Thoracic aorta (tissue), 2 donors: ENCODE results near the gene DIS3L2. TPM values are rescaled to one million over a fixed set of nuclear protein-coding genes. Genes with fewer than 3 reads are reported as not detected.

Experiments used
- ATAC-seq: fragments of 150-250 bp; one replicate; pipeline ENCODE4 v1.8.0; 2017; ENCODE audit warnings: low read depth; ENCODE audit not compliant: insufficient number of reproducible peaks, low FRiP score
- DNase-seq: peaks from one replicate; pipeline ENCODE4 v3.0.0-alpha.2; 2020; ENCODE audit warnings: low spot score
- H3K27ac ChIP-seq, 2 donors: fragments of 200-600 bp; sonication (generic); 1 replicate in 1 of 2; 2 replicates in 1 of 2; pipeline ENCODE4 v1.5.1; 2016; ENCODE audit warnings: mild to moderate bottlenecking in 2 of 2, moderate library complexity in 2 of 2
- H3K27me3 ChIP-seq: fragments of 200-600 bp; sonication (generic); replicated peaks from 2 replicates; pipeline ENCODE4 v1.6.0; 2016; ENCODE audit warnings: mild to moderate bottlenecking; ENCODE audit not compliant: insufficient read depth
- H3K36me3 ChIP-seq: fragments of 200-600 bp; sonication (generic); one replicate; pipeline ENCODE4 v1.5.1; 2016
- H3K4me1 ChIP-seq, 2 donors: fragments of 200-600 bp; sonication (generic); 1 replicate in 1 of 2; 2 replicates in 1 of 2; pipeline versions ENCODE4 v1.5.1 to v1.6.0; 2016; ENCODE audit warnings: low read depth in 2 of 2, mild to moderate bottlenecking in 1 of 2; ENCODE audit not compliant: control insufficient read depth in 1 of 2
- H3K4me3 ChIP-seq: fragments of 200-600 bp; sonication (generic); 2 replicates; pipeline ENCODE4 v1.5.1; 2016; ENCODE audit warnings: mild to moderate bottlenecking
- H3K9me3 ChIP-seq: fragments of 200-600 bp; sonication (generic); 2 replicates; pipeline ENCODE4 v1.5.1; 2016
- total RNA-seq, 2 donors: library from RNA; depleted of rRNA; stranded (reverse); fragments of >200 nt; gene quantifications; one replicate each; pipeline versions ENCODE4 v1.1.0 to v1.2.3, GENCODE V29; 2016
- TF ChIP-seq, protein P1 (sequence below): fragments of 200-600 bp; sonication (generic); IDR thresholded peaks from one replicate; pipeline ENCODE4 v1.5.1; 2019; ENCODE audit warnings: antibody characterized with exemption

Gene DIS3L2
- total RNA-seq, 2 donors from 2014 or later: 26.4 to 32.5 TPM

DNA sequence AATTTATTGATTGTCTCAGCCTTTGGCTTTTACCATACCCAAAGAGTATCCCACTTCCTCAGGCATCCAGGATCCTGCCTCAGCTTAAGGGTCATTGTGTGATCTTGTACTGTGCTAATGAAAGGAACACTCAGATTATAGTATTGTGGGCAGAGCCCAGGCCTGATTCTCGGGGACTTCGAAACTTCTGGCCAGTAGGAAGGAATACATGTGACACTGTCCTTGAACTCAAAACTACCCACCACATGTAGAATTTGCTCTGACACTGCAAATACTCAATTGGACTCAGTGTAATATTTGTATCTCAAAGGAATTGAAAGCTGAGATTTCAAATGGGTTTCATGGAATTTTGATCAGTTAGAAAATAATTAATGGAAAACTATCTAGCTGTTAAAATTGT lies 15.9 kb downstream of the DIS3L2 start:
- ATAC-seq (no peak), DNase-seq (no peak)
- Histone ChIP-seq H3K4me1 (no peaks in the 10 kb centered on the region), H3K27ac (no peak overlapping the region), H3K36me3 (no peaks in the 10 kb centered on the region), H3K4me3 (no peak overlapping the region), H3K27me3 (no peaks in the 10 kb centered on the region), H3K9me3 (no peaks in the 10 kb centered on the region)
- TF ChIP-seq, protein P1, sequence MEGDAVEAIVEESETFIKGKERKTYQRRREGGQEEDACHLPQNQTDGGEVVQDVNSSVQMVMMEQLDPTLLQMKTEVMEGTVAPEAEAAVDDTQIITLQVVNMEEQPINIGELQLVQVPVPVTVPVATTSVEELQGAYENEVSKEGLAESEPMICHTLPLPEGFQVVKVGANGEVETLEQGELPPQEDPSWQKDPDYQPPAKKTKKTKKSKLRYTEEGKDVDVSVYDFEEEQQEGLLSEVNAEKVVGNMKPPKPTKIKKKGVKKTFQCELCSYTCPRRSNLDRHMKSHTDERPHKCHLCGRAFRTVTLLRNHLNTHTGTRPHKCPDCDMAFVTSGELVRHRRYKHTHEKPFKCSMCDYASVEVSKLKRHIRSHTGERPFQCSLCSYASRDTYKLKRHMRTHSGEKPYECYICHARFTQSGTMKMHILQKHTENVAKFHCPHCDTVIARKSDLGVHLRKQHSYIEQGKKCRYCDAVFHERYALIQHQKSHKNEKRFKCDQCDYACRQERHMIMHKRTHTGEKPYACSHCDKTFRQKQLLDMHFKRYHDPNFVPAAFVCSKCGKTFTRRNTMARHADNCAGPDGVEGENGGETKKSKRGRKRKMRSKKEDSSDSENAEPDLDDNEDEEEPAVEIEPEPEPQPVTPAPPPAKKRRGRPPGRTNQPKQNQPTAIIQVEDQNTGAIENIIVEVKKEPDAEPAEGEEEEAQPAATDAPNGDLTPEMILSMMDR: no peak

- no peaks in the 10 kb centered on the region for H3K4me1 ChIP-seq
- TF ChIP-seq, protein P1: no peak
- DNase-seq: no peak
- H3K27ac ChIP-seq: no peak overlapping the region
- no peaks in the 10 kb centered on the region for H3K36me3 ChIP-seq
- ATAC-seq: no peak
- H3K27me3 ChIP-seq: no peaks in the 10 kb centered on the region
- H3K4me3 ChIP-seq: no peak overlapping the region
- H3K9me3 ChIP-seq: no peaks in the 10 kb centered on the region
Measured at GRCh38 chr2:231984992-231985391, 23.5 kb downstream of the DIS3L2 start.

DNA sequence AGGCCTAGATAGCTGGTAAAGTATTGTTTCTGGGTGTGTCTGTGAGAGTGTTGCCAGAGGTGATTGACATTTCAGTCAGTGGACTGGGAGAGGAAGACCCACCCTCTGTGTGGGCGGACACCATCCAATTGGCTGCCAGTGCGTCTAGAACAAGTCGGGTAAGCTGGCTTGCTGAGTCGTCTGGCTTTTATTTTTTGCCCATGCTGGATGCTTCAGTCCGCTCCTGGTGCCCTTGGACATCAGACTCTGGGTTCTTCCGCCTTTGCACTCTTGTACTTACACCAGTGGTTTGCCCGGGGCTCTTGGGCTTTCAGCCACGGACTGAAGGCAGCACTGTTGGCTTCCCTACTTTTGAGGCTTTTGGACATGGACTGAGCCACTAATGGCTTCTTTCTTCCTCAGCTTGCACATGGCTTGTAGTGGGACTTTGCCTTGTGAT lies 24.3 kb downstream of the DIS3L2 start:
- H3K27ac ChIP-seq: no peak overlapping the region
- no peaks in the 10 kb centered on the region for H3K27me3 ChIP-seq
- H3K9me3 ChIP-seq: no peaks in the 10 kb centered on the region
- no peaks in the 10 kb centered on the region for H3K36me3 ChIP-seq
- ATAC-seq: no peak
- no peak for DNase-seq
- TF ChIP-seq, protein P1: no peak
- no peak overlapping the region for H3K4me3 ChIP-seq
- no peaks in the 10 kb centered on the region for H3K4me1 ChIP-seq

DNA sequence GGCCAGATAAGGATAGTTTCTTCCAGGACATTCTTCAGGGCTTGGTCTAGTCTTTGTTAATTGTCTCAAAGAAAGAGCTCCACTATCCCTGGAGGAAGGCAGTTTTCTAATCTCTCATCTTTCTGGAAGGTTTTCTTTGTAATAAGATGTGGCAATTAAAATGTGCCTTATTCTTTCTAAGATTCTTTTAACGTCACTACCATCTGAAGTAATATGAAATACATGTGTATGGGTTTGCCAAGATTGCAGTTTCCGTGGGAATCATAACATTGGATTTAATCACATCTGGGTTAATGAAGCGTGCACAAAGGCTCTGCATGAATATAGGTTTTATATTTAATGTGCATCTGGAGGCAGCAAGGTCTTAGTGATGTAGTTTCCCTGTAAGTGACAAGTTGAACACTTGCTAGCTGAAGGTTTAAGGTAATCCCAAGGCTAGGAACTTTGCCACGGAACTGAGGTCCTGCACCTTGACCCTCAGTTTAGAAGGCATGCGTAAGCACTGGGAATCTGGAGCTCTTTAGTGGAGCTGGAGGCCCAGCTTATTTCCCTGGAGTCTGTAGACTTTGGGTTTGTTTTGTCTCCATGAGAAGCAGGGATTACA lies 25.7 kb downstream of the DIS3L2 start:
- ATAC-seq (no peak), DNase-seq (no peak)
- Histone ChIP-seq H3K4me3 (no peak overlapping the region), H3K27ac (no peak overlapping the region), H3K36me3 (no peaks in the 10 kb centered on the region), H3K4me1 (no peaks in the 10 kb centered on the region), H3K9me3 (no peaks in the 10 kb centered on the region), H3K27me3 (no peaks in the 10 kb centered on the region)
- TF ChIP-seq, protein P1: no peak

DNA sequence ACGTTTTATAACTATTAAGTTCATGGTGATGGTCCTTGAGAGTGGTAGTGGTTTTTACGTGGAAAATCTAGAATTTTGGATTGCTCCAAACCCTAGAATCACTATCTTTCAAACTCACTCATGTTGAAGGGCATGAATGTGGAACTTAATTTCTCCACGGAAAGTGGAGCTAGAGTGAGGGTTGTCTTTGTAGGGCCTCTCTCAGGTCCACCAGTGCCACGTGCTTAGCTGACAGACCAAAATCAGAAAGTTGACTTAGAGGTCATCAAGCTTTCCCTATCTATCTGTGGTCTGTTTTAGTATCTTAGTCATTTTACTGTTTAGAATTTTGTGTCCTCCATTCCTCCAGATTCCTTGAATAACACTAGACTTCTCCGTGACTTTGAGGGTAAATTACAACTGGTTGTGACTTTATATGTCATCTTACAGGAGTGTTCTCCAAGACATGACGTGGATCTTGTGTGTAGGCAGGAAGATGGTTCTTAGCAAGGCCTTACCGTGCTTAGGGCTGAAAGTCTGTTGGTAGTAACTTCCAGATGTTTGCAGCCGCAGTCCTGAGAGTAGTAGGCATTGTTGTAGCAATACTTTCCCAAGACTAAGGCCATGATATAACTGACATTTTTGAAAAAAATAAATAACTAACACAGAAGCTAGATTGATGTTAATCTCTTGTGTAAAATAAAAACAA lies 26.8 kb downstream of the DIS3L2 start:
- Histone ChIP-seq H3K4me1 (no peaks in the 10 kb centered on the region), H3K27me3 (no peaks in the 10 kb centered on the region), H3K9me3 (no peaks in the 10 kb centered on the region), H3K4me3 (no peak overlapping the region), H3K36me3 (no peaks in the 10 kb centered on the region), H3K27ac (no peak overlapping the region)
- TF ChIP-seq, protein P1: no peak
- DNase-seq: no peak
- ATAC-seq: no peak
